ENCODE data around the gene LPP.
A peak's percentile ranks its signal among the peaks of the same experiment; 100 is the strongest.

LPP gene

GRCh38 chr3:188339410-188340295 lies 185.7 kb downstream of the LPP start:
- DNase-seq (ENCODE audit: low read depth): no peak
- no peak overlapping the region for H3K4me3 ChIP-seq (ENCODE audit: low read depth, low read length)

- no peak for DNase-seq (ENCODE audit: low read depth)
- no peak overlapping the region for H3K4me3 ChIP-seq (ENCODE audit: low read depth, low read length)
Measured at GRCh38 chr3:188341501-188341900, 187.5 kb downstream of the LPP start.

- no peak for DNase-seq (ENCODE audit: low read depth)
Measured at GRCh38 chr3:188342991-188343732, 189.2 kb downstream of the LPP start.

GRCh38 chr3:188343894-188344293 lies 189.9 kb downstream of the LPP start:
- no peak for DNase-seq (ENCODE audit: low read depth)
- no peak overlapping the region for H3K4me3 ChIP-seq (ENCODE audit: low read depth, low read length)

More at GRCh38 chr3:188342991-188343732, 189.2 kb downstream of the LPP start:
- H3K4me3 ChIP-seq (ENCODE audit: low read depth, low read length): no peak overlapping the region

GRCh38 chr3:188345223-188345622 lies 191.3 kb downstream of the LPP start:
- H3K4me3 ChIP-seq (ENCODE audit: low read depth, low read length): no peak overlapping the region
- DNase-seq (ENCODE audit: low read depth): peak; percentile 41

GRCh38 chr3:188348435-188349244 lies 194.7 kb downstream of the LPP start:
- no peak overlapping the region for H3K4me3 ChIP-seq (ENCODE audit: low read depth, low read length)
- DNase-seq (ENCODE audit: low read depth): peak; percentile 93

- no peak overlapping the region for H3K4me3 ChIP-seq (ENCODE audit: low read depth, low read length)
- no peak for DNase-seq (ENCODE audit: low read depth)
Measured at GRCh38 chr3:188349351-188349901, 195.5 kb downstream of the LPP start.

- no peak for DNase-seq (ENCODE audit: low read depth)
- no peak overlapping the region for H3K4me3 ChIP-seq (ENCODE audit: low read depth, low read length)
Measured at GRCh38 chr3:188349933-188350332, 196.0 kb downstream of the LPP start.

- no peak for DNase-seq (ENCODE audit: low read depth)
- no peak overlapping the region for H3K4me3 ChIP-seq (ENCODE audit: low read depth, low read length)
Measured at GRCh38 chr3:188350961-188351360, 197.0 kb downstream of the LPP start.

GRCh38 chr3:188351648-188352047 lies 197.7 kb downstream of the LPP start:
- no peak overlapping the region for H3K4me3 ChIP-seq (ENCODE audit: low read depth, low read length)
- DNase-seq (ENCODE audit: low read depth): no peak

- no peak overlapping the region for H3K4me3 ChIP-seq (ENCODE audit: low read depth, low read length)
- no peak for DNase-seq (ENCODE audit: low read depth)
Measured at GRCh38 chr3:188352196-188352927, 198.4 kb downstream of the LPP start.

GRCh38 chr3:188353426-188353825 lies 199.5 kb downstream of the LPP start:
- DNase-seq (ENCODE audit: low read depth): no peak
- H3K4me3 ChIP-seq (ENCODE audit: low read depth, low read length): no peak overlapping the region

GRCh38 chr3:188358787-188359493 lies 205.0 kb downstream of the LPP start:
- no peak overlapping the region for H3K4me3 ChIP-seq (ENCODE audit: low read depth, low read length)

GRCh38 chr3:188360364-188360881 lies 206.5 kb downstream of the LPP start:
- no peak for DNase-seq (ENCODE audit: low read depth)
- H3K4me3 ChIP-seq (ENCODE audit: low read depth, low read length): no peak overlapping the region

More at GRCh38 chr3:188358787-188359493, 205.0 kb downstream of the LPP start:
- no peak for DNase-seq (ENCODE audit: low read depth)

- no peak for DNase-seq (ENCODE audit: low read depth)
- no peak overlapping the region for H3K4me3 ChIP-seq (ENCODE audit: low read depth, low read length)
Measured at GRCh38 chr3:188361888-188362287, 207.9 kb downstream of the LPP start.

- DNase-seq (ENCODE audit: low read depth): peak; percentile 46
Measured at GRCh38 chr3:188362405-188362831, 208.5 kb downstream of the LPP start.

GRCh38 chr3:188365184-188365583 lies 211.2 kb downstream of the LPP start:
- DNase-seq (ENCODE audit: low read depth): no peak

More at GRCh38 chr3:188362405-188362831, 208.5 kb downstream of the LPP start:
- no peak overlapping the region for H3K4me3 ChIP-seq (ENCODE audit: low read depth, low read length)

More at GRCh38 chr3:188365184-188365583, 211.2 kb downstream of the LPP start:
- no peak overlapping the region for H3K4me3 ChIP-seq (ENCODE audit: low read depth, low read length)

Measured in skeletal muscle cell (primary cell).